Right hindlimb (tissue), 1 donor: Measurements from ENCODE around the gene SGCG.

Experiments
- DNase-seq: peaks from one replicate; pipeline ENCODE4 v3.0.0-alpha.2; 2018

Gene SGCG

DNA sequence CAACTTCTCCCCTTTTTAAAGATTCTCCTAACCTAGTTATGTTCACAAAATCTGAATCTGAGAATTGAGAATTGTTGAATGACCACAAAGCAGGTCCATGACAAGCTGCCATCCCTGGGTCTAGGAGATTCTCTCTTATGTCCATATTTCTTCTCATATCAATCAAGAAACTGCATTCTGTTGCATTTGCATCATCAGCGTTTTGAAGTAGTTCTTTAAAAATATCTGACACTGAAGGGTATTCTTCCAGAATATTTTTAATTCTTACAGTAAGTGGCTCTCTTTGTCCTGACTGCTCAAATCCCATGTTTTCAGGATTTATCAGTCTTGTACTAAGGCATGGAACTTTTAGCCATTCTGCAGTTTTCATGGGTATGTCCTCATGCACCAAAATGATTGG, 158.4 kb downstream of the SGCG start:
- DNase-seq, result no peak

DNA sequence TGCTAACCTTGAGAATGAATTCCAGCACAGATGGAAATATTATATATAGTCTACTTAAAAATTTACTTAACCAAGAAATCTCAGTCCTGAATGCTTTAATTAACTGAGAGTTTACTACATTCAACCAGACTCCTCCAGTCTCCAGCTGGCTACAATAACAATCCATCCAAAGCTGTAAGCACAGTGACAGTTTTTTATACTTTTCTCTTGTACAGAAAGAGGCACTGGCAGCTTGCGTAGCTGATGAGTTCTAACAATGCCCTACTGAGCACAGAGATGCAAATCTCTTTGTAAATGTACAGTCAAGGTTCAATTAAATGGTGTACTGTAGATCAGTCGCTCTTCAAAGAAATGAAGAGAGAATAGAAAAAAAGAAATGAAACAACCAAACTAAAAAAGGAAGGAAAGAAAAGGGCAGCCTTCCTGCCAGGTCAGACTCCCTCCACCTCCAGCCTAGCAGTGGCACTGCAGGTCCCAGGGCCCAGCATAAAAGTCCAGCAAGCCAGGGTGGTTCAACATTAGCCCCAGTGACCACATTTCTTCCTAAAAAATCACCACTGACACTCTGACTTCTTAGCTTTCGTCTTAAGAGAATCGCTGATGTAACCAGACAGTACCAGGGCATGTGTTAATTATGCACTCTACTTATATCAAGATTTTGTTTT, 164.3 kb downstream of the SGCG start:
- no peak for DNase-seq

DNA sequence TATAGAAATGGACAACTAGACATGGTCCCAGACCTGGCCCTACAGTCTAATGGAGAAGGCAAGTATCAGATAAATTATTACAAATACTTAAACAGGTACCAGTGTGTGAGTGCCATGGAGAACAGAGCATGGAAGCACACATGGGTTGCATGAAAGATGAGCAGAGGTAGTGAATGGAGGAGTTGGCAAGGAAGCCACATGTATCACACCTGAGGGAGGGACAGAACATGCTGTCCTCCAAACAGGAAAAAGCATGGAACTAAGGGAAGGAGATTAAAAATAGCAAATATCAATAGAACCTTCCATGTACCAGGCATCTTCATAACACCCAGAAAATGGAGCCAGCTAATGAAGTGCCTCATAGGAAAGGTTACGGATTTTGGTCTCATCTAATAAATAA, 166.8 kb downstream of the SGCG start:
- DNase-seq, result no peak

DNA sequence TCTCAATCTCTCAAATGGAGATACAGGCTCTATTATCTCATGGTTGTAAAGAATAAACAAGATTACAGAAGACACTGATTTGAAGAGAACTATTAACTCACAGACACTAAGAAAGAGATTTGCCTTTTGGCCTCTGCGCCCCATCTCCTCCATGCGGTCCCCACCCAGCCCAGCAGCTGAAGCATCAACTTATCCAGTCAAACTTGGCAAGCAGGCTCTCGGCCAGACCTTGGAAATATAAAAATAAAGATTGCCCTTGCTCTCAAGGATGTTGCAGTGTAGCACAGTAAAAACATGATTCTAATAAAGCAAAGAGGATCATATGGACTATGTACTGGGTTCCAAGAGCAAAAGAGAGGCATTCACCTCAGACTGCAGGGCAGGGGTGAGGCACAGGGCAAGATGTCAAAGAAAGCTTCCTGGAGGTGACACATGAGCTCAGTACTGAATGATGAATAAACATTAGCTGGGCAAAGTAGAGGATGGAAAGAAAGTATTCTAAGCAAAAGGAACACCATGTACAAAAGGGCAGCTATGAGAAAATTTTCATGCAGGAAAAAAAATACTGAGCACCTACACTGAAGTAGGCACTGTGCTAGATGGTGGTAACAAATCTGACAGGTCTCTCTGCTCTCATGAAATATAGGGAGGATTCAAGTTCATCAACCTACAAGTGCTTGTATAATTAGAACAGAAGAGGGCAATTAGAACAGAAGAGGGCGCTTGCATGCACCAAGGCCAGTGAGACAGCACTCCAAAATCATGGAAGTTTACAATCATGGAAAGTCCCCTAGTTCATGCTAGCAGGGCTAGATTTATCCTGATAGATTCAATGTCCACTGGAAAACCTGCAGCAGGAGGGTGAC, 167.7 kb downstream of the SGCG start:
- DNase-seq, result no peak

DNA sequence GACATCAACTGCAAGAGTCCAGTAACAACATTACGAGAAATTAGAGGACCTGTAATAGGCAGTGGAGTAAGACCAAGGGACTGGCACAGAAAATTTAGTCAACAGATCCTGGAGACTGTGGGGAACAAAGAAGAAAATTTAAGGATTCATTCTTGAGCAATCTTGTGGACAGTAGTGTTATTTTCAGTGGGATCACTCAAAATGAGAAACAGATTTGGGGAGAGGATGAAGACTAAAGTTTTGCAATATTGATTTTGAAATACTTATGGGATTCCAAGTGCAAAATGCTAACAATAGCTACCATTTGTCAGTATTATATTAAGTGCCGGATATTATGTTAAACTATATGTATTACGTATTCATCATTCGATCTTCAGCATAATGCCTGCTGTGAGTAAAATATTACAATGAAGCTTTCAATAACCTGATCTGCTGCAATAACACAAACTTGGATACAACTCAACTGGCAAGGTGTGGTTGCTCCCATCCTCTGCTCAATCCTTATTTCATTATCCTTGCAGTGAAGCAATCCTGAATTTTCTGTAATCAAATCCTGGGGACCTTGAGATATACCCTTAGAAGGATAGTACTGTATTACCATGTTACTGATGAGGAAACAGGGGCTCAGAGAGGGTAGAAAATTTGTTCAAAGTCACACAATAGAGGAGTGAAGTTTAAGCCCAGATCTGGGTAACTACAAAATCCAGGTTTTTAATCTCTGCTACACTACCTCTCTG, 168.6 kb downstream of the SGCG start:
- no peak for DNase-seq

DNA sequence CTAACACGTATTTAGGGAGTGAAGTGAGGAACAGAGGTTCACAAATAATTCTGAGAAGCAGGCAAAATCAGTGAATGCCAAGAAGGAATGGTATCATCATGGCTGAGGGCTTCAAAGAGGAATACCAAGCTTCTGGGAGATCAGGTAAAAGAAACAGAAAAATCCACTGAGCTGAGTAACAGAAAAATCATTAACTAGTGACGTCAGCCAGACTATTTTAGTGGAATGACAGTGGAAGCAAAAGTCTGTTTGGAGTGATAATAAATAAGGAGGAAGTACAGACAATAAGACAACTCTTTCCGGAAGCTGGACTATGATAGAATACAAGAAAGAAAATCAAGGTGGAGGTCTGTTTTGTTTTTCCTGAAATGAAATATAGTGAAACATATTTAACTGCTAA, 169.2 kb downstream of the SGCG start:
- DNase-seq, result no peak

DNA sequence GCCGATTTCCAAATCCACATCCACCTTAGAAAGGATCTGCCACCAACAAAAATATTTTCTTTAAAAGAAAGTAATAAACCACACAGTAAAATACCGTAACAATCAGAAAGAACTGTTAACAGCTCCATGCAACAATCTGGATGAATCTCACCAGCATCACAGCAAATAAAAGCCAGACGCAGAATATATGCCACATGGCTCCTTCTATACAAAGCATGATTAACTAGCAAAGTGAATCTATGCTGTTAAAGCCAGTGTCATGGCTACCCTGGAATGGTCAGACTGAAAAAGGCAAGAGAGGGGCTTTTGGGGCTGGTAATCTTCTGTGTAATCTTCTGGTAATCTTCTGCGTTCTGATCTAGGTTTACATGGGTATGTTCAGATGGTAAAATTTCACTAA, 171.4 kb downstream of the SGCG start:
- DNase-seq, result no peak

DNA sequence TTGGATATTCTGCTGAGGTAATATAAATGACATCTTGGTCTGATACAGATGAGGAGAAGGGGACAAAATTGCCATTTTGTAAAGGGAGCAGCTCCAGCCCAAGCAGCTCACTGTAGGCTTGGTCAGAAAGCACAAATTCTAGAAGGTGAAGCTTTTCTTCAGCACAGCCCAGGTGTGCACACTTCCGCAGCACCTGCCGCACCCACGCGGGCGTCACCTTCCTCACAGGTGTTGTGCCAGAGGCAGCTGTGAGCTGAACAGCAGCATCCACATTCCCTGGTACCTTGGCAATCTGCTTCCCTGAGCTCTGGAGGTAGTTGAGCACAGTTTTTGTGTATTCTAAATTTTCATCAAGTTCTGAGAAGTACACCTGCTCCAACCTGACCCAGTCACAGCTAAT, 173.7 kb downstream of the SGCG start:
- no peak for DNase-seq

DNA sequence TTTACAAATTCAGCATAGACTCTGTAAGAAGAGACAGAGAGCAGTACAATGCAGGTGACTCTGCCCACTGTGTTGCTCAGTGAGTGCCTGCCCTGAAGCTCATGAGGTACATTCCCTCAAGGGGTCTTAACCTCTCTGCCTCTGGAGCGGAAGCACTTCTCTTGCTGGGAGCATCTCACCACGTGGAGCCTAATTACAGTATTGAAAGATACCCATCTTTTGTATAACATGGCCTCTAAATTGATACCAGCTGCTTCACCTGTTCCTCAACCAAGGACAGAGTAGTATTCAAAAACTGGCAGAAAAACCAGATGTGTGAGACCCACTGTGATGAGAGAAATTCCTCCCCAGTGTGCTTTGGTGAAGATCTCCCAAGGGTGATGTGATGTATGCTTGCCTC, 175.6 kb downstream of the SGCG start:
- DNase-seq, result no peak

DNA sequence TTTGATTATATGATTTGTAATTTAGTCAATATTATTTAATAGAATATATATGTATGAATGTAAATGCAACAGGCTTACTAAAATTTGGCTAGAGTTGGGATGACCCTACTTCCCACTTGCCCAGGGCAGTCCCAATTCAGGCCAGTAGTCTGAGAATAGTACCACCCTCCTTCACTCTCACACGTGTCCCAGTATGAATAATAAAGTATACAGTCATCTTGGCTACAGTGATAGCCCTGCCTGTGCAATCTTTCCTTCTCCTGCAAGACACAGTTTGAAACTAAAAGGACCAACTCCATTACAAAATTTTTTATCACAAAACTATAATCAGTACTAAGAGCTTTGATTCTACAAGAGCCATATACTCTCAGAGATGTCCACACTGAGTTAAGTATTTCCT, 176.6 kb downstream of the SGCG start:
- DNase-seq, result no peak

DNA sequence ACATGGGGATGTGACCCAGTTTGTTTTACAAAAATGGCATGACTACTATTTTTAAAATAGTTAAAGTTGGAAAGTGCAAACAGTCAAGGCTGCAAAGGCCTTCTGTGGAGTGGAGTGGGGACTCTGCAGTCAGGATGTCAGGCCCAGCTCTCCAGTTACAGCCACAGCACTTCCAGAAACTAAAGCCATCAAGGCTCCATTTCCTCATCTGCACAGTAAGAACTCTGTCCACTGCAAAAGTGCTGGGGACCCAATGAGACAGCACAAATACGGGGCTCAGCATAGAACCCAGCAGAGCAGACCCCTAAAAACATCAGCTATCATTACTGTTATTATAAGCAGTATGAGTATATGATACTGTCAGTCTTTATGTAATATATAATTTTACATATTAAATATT, 179.1 kb downstream of the SGCG start:
- no peak for DNase-seq

DNA sequence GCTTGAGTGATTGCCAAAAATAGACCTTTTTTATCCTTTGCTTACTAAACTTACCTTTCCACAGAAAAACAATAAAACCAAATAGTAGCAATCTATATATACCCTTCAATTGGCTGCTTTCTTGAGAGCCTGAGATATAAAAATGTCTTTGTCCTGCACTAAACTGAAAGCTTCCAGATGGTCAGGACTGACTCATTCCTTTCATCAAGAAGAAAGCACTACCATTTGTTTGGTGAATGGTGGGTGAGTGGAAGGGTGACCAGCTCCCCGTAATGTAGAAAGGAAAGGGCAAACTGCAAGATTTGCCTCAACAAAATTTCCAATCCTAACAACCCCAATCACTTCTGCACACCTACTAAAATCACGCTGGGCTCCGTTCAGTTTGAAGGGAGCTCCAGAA, 184.9 kb downstream of the SGCG start:
- DNase-seq, result no peak

DNA sequence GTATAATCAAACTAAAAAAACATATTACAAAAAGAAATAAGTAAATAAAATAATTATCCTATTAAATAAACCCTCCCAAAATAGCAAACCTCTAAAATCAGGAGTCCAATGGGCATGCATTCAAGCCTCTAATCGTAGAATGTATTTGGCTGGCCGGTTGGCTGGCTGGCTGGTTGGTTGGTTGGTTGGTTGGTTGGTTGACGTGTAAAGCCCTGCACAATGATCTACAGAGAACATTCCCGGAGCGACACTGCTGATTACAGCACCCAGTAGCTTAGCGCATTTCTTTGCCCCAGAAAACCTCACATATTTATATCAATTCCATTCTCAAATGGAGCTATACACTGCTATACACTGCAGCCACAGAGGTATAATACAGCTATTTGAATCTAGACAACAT, 187.1 kb downstream of the SGCG start:
- no peak for DNase-seq

DNA sequence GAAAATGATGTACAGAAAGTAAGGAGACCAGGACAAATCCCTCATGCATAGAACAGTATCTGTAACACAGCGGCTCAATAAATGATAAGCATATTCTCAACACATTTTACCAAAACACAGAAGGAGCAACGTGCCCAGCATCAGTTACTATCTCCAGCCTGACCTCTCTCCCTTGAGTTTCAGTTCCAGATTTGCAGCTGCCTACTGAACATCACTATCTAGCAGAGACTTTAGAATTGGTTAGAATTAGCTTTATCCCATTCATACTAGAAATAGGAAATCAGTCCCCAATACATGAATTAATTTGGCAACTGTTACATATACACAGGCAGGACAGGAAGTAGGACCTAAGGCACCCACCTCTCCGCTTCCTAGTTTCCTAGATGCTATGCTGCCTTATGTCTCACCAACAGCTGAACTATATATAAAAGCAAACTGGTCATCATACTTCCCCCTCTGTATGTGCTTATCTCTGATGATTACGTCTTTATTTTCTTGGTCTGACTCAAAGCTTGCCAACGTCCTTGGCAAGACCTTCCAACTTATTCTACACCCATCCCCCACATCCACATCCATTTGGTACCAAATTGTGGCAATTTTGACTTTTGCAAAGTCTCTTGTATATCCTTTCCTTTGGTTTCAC, 191.6 kb downstream of the SGCG start:
- DNase-seq, result no peak
